Epithelial cell of esophagus (primary cell): Measurements from ENCODE around the gene BARX1.

Experiments used
- DNase-seq: peaks from one replicate; pipeline ENCODE4 v3.0.0; 2010; ENCODE audit warnings: low read depth
- H3K4me3 ChIP-seq: 2 replicates; pipeline ENCODE4 v1.5.1; 2011; ENCODE audit warnings: mild to moderate bottlenecking, low read length, control low read depth
- TF ChIP-seq, protein P1 (sequence below): IDR thresholded peaks from 2 replicates; pipeline ENCODE4 v1.5.1; 2011; ENCODE audit warnings: low read depth, mild to moderate bottlenecking, low read length, control low read depth, inconsistent platforms; ENCODE audit not compliant: insufficient read depth; ENCODE audit errors: missing control alignments

BARX1 gene

DNA sequence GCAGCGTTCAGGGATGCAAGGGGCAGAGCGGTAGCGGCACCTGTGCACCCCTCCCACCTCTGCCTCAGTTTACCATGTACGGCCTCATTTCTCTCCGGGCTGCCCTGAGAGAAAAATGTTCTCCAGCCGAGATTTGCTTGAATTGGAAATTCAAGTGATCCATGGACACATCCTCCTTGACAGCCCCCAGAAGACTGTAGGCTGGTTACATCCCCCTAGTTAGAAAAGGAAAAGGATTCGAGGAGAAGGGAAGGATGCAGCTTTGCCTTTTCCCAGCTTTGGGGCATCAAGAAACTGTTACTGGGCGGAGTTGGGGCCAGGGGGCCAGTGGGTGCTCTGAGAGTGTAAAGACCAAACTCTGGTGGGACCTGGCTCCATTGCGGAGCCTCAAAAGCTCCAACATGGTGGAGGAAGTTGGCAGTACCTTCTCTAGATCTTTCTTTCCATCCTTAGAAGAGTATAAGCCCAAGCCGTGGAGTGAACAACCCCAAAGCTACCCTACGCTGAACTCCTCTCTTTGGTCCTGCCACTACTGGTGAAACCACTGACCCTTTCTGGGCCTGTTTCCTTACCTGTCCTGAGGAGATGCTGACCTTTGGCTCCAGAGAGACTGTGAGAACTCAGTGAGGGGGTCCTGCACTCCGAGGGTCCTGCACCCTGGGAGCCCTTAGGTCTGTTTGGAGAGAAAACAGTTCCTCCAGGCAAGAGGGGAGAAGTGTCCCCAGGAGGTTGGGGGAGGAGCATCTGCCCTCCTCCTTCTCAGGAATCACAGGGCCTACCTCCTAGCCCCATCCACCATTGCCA lies 1.0 kb upstream of the BARX1 start:
- TF ChIP-seq, protein P1, sequence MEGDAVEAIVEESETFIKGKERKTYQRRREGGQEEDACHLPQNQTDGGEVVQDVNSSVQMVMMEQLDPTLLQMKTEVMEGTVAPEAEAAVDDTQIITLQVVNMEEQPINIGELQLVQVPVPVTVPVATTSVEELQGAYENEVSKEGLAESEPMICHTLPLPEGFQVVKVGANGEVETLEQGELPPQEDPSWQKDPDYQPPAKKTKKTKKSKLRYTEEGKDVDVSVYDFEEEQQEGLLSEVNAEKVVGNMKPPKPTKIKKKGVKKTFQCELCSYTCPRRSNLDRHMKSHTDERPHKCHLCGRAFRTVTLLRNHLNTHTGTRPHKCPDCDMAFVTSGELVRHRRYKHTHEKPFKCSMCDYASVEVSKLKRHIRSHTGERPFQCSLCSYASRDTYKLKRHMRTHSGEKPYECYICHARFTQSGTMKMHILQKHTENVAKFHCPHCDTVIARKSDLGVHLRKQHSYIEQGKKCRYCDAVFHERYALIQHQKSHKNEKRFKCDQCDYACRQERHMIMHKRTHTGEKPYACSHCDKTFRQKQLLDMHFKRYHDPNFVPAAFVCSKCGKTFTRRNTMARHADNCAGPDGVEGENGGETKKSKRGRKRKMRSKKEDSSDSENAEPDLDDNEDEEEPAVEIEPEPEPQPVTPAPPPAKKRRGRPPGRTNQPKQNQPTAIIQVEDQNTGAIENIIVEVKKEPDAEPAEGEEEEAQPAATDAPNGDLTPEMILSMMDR = no peak
- no peak overlapping the region for H3K4me3 ChIP-seq
- DNase-seq = no peak

- no peak overlapping the region for H3K4me3 ChIP-seq
- DNase-seq = no peak
- TF ChIP-seq, protein P1 = no peak
Observed at GRCh38 chr9:93954434-93955061, 607 bp downstream of the BARX1 start.

GRCh38 chr9:93953496-93954433 lies 1.4 kb downstream of the BARX1 start:
- no peak overlapping the region for H3K4me3 ChIP-seq
- DNase-seq = no peak
- TF ChIP-seq, protein P1 = no peak

DNA sequence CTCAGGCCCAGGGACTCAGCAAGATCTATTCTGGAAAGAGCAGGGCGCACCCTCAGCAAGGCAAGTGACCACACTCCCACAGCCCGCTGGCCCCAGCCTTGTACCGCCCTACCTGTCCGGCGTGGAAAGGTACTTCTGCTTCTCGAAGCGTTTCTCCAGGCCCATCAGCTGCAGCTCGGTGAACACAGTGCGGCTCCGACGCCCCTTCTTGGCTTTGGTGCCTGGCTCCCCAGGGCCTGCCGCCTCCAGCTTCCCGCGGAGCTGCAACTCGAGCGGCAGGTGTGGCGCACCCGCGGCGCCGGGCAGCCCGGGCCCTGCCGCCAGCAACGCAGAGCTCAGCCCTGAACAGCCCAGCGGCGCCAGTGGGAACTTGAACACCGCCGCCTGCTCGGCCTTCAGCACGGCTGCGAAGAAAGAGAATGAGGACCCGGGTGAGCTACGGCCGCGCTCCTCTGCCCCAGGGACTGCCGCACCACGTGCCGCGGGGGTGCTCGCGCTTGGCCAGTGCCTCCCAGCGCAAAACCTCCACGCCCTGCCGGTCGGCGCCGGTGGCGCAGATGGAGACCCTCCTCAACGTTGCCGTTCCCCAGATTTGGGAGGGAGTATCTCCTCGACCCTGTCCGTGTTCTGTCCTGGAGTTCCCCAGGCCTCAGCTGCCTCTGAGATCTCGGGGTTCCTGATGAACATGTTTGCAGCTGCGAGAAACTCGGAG lies 2.2 kb downstream of the BARX1 start:
- TF ChIP-seq, protein P1 = no peak
- DNase-seq = no peak
- no peak overlapping the region for H3K4me3 ChIP-seq

DNA sequence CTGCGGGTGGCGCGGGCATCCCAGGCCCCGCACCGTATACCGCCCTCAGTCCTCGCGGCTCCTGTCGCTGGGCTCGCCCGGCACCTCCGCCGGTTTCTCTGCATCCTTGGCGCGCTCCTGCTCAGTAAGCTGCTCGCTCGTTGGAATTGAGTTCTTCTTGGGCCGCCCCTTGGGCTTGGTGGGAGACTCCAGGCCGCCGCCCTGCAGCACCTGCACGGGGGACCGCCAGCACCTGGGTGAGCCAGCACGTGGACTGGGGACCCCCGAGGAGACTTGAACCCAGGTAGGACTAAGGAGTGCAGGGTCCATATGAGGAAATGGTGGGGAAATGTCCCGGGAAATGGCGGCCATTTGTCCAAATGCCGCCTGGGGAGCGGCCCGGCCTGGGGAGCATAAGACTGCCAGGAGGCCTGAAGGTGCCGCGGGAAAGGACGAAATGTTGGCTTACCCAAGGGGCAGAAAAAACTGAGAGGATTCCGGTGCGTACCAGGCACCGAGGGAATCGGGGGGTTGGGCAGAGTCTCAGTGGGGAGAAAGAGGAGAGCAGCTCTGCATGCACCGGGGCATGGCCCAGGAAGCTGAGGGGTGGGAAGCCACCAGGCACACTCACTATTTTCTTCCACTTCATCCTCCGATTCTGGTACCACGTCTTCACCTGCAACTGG lies 2.9 kb downstream of the BARX1 start:
- no peak overlapping the region for H3K4me3 ChIP-seq
- no peak for DNase-seq

More for the DNA sequence above, 2.9 kb downstream of the BARX1 start:
- TF ChIP-seq, protein P1 = no peak
